ENCODE measurements around the gene PKD2.

Gene PKD2

GRCh38 chr4:88007304-88008121 is at the start of gene PKD2:
Gene PKD2, plus strand, starts transcription at chr4:88007635. Its CDS starts 99 bp downstream, at chr4:88007734.
- DNase-seq = peak; percentile 53

GRCh38 chr4:87961993-87962392 is 45.4 kb upstream of the PKD2 start:
- DNase-seq = no peak

GRCh38 chr4:87962398-87963146 is 44.9 kb upstream of the PKD2 start:
- DNase-seq = no peak

- no peak for DNase-seq
Observed at GRCh38 chr4:87965501-87965975, 41.9 kb upstream of the PKD2 start.

GRCh38 chr4:87966095-87966496 is 41.3 kb upstream of the PKD2 start:
- DNase-seq = no peak

GRCh38 chr4:87967193-87967592 is 40.2 kb upstream of the PKD2 start:
- no peak for DNase-seq

- DNase-seq = no peak
Observed at GRCh38 chr4:87970121-87970520, 37.3 kb upstream of the PKD2 start.

GRCh38 chr4:87971866-87972265 is 35.6 kb upstream of the PKD2 start:
- no peak for DNase-seq

- DNase-seq = peak; percentile 64
Observed at GRCh38 chr4:87973283-87974169, 33.9 kb upstream of the PKD2 start.

GRCh38 chr4:87974856-87975462 is 32.5 kb upstream of the PKD2 start:
- DNase-seq = no peak

GRCh38 chr4:87975466-87975865 is 32.0 kb upstream of the PKD2 start, which contains the start of gene SPP1:
Gene SPP1, plus strand, starts transcription at chr4:87975714. Its CDS starts 1,182 bp downstream, at chr4:87976896.
- no peak for DNase-seq

GRCh38 chr4:87977521-87978278 is 29.7 kb upstream of the PKD2 start:
- DNase-seq = no peak

- DNase-seq = no peak
Observed at GRCh38 chr4:87978681-87979080, 28.8 kb upstream of the PKD2 start.

- no peak for DNase-seq
Observed at GRCh38 chr4:87979810-87980209, 27.6 kb upstream of the PKD2 start.

GRCh38 chr4:87981486-87981885 is 25.9 kb upstream of the PKD2 start:
- no peak for DNase-seq

- DNase-seq = no peak
Observed at GRCh38 chr4:87982036-87982435, 25.4 kb upstream of the PKD2 start.

GRCh38 chr4:87982446-87983010 is 24.9 kb upstream of the PKD2 start:
- DNase-seq = no peak

- no peak for DNase-seq
Observed at GRCh38 chr4:87983996-87984395, 23.4 kb upstream of the PKD2 start.

GRCh38 chr4:87985097-87985886 is 22.1 kb upstream of the PKD2 start:
- DNase-seq = peak; percentile 37

GRCh38 chr4:87985887-87986200 is 21.6 kb upstream of the PKD2 start:
- DNase-seq = no peak

- no peak for DNase-seq
Observed at GRCh38 chr4:87986508-87986907, 20.9 kb upstream of the PKD2 start.

All from NCI-H1105 treated with DMSO at 0.1 percent for 48 hours (cell line).